Duodenal mucosa (tissue), 2 donors: ENCODE results near the gene POLE3.

ENCODE experiments used
- H3K27ac ChIP-seq: one replicate; pipeline ENCODE4 v1.7.0; 2013; ENCODE audit warnings: low read depth, low read length
- H3K27me3 ChIP-seq, 2 donors: one replicate each; pipeline ENCODE4 v1.7.0; 2013; ENCODE audit warnings: low read length in 2 of 2, control low read depth in 1 of 2; ENCODE audit not compliant: insufficient read depth in 2 of 2, control insufficient read depth in 1 of 2
- H3K36me3 ChIP-seq, 2 donors: one replicate each; pipeline ENCODE4 v1.7.0; 2013; ENCODE audit warnings: low read length in 2 of 2, control low read depth in 1 of 2; ENCODE audit not compliant: insufficient read depth in 2 of 2, control insufficient read depth in 1 of 2
- H3K4me1 ChIP-seq, 2 donors: one replicate each; pipeline ENCODE4 v1.7.0; 2013; ENCODE audit warnings: low read length in 2 of 2, control low read depth in 1 of 2; ENCODE audit not compliant: insufficient read depth in 2 of 2, control insufficient read depth in 1 of 2
- H3K4me3 ChIP-seq, 2 donors: one replicate each; pipeline ENCODE4 v1.7.0; 2013; ENCODE audit warnings: low read length in 2 of 2, low read depth in 1 of 2
- H3K9ac ChIP-seq, 2 donors: one replicate each; pipeline ENCODE4 v1.7.0; 2013; ENCODE audit warnings: low read length in 2 of 2, low read depth in 1 of 2
- H3K9me3 ChIP-seq, 2 donors: one replicate each; pipeline ENCODE4 v1.7.0; 2013; ENCODE audit warnings: low read length in 2 of 2, control low read depth in 1 of 2; ENCODE audit not compliant: control insufficient read depth in 1 of 2

Gene POLE3

DNA sequence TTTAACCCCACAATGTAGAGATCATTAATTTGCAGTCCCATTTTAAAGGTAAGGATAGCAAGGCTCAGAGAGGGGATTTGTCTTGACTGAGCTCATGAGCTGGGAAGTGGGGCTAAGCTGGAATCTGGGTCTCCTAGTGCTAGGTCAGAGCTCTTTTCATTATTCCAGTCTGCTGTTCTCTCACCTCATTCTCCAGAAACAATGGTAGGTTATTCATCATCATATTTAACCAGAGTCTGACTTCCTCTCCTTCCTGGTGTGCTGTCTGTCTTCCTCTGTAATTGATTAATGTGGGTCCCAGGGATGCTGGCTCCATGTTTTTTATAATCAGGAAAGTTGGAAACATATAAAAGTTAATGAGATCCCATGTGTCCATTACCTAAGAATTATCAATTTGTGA is 20.7 kb upstream of the POLE3 start:
- Histone ChIP-seq H3K4me3 (no peak overlapping the region), H3K27me3 (no peaks in the 10 kb centered on the region), H3K9ac (no peak overlapping the region), H3K4me1 (no peaks in the 10 kb centered on the region), H3K9me3 (no peaks in the 10 kb centered on the region), H3K36me3 (no peaks in the 10 kb centered on the region), H3K27ac (no peak overlapping the region)

DNA sequence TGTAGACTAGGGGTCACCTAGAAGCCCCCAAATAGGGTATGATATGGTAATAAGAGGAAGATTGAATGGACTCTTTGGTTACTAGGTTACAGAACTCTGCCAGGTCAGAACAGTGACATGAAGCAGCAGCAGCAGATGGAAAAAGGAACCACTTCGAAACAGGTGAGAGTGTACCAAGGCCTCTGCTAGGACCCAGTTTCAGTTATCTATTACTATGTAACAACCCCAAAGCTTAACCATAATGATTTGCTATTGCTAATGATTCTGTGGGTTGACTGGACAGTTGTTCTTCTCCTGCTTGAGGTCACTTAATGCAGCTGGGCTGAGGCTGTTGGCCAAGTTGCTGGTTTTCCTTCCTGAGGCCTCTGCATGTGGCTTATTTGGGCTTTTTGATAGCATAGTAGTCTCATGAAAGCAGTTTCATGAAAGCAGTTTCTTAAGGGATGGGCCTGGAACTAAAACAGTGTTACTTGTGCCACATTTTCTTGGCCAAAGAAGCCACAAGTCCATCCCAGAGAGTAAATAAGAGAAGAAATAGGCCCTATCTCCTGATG is 17.7 kb upstream of the POLE3 start:
- no peaks in the 10 kb centered on the region for H3K9me3 ChIP-seq
- H3K27me3 ChIP-seq, result no peaks in the 10 kb centered on the region
- H3K4me3 ChIP-seq, result no peak overlapping the region
- no peaks in the 10 kb centered on the region for H3K36me3 ChIP-seq
- no peaks in the 10 kb centered on the region for H3K4me1 ChIP-seq
- H3K9ac ChIP-seq, result no peak overlapping the region
- H3K27ac ChIP-seq, result no peak overlapping the region

DNA sequence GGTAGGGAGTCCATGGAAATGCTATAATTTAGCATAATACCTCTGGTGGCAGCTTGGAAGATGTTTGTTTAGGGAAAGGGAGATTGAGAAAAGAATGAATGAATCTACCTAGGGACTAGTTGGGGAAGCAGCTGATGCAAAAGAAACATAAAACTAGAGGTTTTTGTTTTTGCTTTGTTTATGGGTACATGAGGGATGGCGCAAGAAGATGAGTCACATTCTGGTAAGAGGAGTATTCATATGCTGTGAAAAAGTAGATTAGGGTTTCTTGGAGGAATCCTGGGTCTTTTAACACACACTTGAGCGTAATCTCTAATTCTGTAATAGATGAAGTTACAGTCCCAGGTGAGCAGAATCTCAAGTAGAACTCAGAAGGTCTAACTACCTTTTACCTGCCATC is 17.2 kb upstream of the POLE3 start:
- Histone ChIP-seq H3K9me3 (no peaks in the 10 kb centered on the region), H3K36me3 (no peaks in the 10 kb centered on the region), H3K27ac (no peak overlapping the region), H3K27me3 (no peaks in the 10 kb centered on the region), H3K4me3 (no peak overlapping the region), H3K4me1 (no peaks in the 10 kb centered on the region), H3K9ac (no peak overlapping the region)

DNA sequence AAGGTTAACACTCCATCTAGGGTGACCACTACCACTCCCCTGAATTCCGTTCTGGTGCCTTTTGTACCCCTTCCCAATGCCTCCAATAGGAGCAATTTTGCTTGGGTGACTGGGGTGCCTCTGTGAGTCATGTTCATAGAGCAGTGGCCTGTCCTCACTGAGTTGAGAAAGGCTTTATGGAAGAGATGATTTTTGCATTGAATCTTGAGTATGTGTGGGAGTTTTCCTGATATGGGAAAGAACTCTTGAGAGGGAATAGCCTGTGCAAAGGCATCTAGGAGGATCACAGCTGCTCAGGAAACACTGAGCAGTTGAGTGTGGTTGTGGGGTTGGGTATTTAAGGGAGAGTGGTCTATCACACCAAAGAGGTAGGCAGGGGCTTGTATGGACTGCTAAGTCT is 16.2 kb upstream of the POLE3 start:
- no peaks in the 10 kb centered on the region for H3K4me1 ChIP-seq
- no peaks in the 10 kb centered on the region for H3K36me3 ChIP-seq
- H3K27me3 ChIP-seq, result no peaks in the 10 kb centered on the region
- H3K4me3 ChIP-seq, result no peak overlapping the region
- H3K9ac ChIP-seq, result no peak overlapping the region
- H3K27ac ChIP-seq, result no peak overlapping the region
- H3K9me3 ChIP-seq, result no peaks in the 10 kb centered on the region

DNA sequence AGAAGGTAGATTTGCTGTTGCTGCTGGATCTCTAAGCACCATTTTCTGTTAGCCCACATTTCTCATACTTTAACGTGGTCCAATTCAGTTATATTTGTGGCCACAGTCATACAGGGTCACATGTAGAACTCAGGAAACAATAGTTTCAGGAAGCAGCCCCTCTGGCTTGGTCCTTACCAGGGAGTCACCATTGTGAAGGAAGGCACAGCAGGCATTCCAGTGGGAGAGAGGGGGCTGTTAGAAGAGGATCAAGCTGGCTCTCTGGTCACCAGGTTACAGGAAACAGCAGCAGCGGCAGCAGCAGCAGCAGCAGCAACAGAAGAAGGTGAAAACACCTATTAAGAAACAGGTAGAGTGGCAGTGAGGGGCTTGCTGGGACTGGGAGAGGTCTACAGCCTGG is 14.6 kb upstream of the POLE3 start:
- Histone ChIP-seq H3K4me3 (no peak overlapping the region), H3K27me3 (no peaks in the 10 kb centered on the region), H3K27ac (no peak overlapping the region), H3K9ac (no peak overlapping the region), H3K36me3 (no peaks in the 10 kb centered on the region), H3K4me1 (no peaks in the 10 kb centered on the region), H3K9me3 (no peaks in the 10 kb centered on the region)

DNA sequence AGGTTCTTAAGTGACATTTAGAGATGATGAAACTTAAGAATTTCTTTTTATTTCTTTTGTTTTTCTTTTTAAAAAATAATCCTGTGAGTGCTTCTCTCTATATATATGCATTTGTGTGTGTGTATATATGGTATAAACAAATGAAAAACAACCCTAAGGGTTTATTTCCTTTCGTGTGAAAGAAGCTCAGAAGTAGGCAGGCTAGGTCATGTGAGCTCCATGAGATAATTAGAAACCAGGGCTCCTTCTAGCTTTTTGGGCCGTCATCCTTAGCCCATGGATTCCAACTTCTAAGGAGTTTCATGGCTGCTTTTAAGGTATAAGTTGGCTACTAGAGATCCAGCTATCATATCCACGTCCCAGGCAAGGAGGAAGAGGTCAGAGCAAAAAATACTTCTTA is 11.3 kb upstream of the POLE3 start:
- H3K36me3 ChIP-seq, result no peaks in the 10 kb centered on the region
- no peaks in the 10 kb centered on the region for H3K4me1 ChIP-seq
- no peak overlapping the region for H3K27ac ChIP-seq
- no peak overlapping the region for H3K4me3 ChIP-seq
- H3K9me3 ChIP-seq, result no peaks in the 10 kb centered on the region
- H3K27me3 ChIP-seq, result no peaks in the 10 kb centered on the region
- no peak overlapping the region for H3K9ac ChIP-seq

DNA sequence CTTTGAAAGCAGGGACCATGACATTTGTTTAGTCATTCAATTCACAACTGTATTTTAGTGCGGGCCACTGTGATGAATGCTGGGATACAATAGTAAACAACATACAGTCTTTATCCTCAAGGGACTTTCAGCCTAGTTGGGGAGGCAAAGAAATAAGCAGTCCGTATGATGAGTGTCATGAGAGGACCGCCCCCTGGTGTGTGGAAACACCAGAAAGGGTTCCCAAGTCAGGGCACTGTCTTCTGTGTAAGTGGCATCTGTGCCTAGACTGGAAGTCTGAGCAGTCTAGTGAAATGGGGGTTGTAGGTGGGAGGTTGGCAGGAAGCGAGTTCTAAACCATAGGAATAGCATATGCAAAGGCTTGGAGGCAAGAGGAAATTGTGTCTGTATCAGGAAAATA is 6.9 kb upstream of the POLE3 start:
- H3K9ac ChIP-seq, result no peak overlapping the region
- H3K27me3 ChIP-seq, result no peaks in the 10 kb centered on the region
- no peak overlapping the region for H3K27ac ChIP-seq
- H3K4me1 ChIP-seq, result no peaks in the 10 kb centered on the region
- H3K9me3 ChIP-seq, result no peaks in the 10 kb centered on the region
- H3K36me3 ChIP-seq, result no peaks in the 10 kb centered on the region
- no peak overlapping the region for H3K4me3 ChIP-seq

DNA sequence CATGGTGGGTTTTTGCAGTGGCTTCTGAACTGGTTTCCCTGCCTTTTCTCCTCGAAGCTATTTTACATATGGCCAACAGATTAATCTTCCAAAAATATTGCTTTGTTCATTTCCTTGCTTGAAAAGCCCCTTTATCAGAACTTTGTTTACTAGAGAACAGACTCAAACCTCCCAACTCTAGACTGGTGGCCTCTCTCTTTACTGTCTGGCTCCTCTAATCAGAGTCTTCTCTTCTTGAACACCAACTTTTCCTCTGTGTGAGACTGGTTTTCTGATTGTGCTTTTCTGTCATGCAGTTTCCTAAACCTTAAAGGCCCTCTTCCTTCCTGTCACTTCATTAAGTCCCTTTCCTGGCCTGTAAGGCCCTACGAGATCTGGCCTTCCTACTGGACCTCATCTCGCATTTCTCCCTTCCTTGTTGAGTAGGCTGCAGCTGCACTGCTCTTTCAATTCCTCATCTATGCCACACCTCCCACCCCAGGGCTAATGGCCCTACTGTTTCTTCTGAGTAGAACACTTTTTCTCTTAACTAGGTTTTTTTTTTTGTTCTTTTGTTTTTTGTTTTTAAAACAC is 5.8 kb upstream of the POLE3 start:
- Histone ChIP-seq H3K36me3 (no peaks in the 10 kb centered on the region), H3K9me3 (no peaks in the 10 kb centered on the region), H3K9ac (no peak overlapping the region), H3K4me3 (no peak overlapping the region), H3K27ac (no peak overlapping the region), H3K4me1 (peaks cover 0 to 3% of the 10 kb centered on the region in 2 donors), H3K27me3 (no peaks in the 10 kb centered on the region)

DNA sequence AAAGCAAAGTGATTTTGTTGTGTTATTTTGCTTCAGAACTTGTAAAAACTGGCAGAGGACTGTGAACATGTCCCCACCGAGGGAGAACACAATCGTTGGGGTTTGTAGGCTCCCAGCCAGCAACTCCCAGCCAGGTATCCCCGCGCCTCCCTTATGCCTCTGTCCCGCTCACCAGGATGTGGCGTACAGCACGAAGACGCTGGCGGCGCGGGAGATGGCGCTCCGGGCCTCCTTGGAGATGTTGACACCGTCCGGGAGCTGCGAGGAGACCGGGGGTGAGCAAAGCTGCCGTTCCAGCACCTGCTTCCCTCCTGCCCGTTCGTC is 630 bp downstream of the POLE3 start:
- Histone ChIP-seq H3K4me3 (peak overlapping the region; percentile 94 to 95), H3K36me3 (peaks cover 4 to 19% of the 10 kb centered on the region in 2 donors), H3K9ac (peak overlapping the region; percentile 79 to 91), H3K27ac (peak overlapping the region; percentile 97), H3K9me3 (no peaks in the 10 kb centered on the region), H3K27me3 (no peaks in the 10 kb centered on the region), H3K4me1 (peaks cover 7 to 19% of the 10 kb centered on the region in 2 donors)

DNA sequence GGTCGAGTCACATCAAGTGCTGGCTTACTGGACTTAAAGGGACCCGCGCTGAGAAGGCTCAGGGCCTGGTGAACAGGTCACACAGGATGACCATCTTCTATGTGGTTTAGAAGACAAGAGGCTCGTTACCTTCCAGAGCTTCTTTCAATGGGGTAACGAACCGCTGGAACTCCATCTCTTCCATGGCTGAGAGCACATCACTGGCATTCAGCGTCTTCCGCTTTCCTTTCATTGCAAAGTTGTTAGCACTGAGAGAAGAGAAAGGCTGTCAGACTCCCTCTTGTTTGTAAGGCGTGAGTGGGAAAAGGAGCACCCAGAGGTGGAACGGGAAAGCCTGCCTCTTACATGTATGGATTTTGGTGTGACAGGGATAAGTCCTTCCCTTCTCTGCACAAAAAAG is 994 bp downstream of the POLE3 start:
- peak overlapping the region; percentile 94 to 95 for H3K4me3 ChIP-seq
- H3K9me3 ChIP-seq, result no peaks in the 10 kb centered on the region
- peak overlapping the region; percentile 79 to 91 for H3K9ac ChIP-seq
- H3K4me1 ChIP-seq, result peaks cover 7 to 19% of the 10 kb centered on the region in 2 donors
- H3K27ac ChIP-seq, result peak overlapping the region; percentile 97
- peaks cover 4 to 19% of the 10 kb centered on the region in 2 donors for H3K36me3 ChIP-seq
- H3K27me3 ChIP-seq, result no peaks in the 10 kb centered on the region
